ENCODE data around the gene MTMR1.

- TF ChIP-seq TSHZ2 (CRISPR knock-in tag; IDR thresholded peaks at IDR 0.05) = no peak
- TF ChIP-seq ARNTL (CRISPR knock-in tag; IDR thresholded peaks at IDR 0.05; ENCODE audit: borderline replicate concordance, low read depth) = no peak
- TF ChIP-seq SNAI2 (CRISPR knock-in tag; IDR thresholded peaks at IDR 0.05) = no peak
- no peak for TF ChIP-seq ZNF8 (CRISPR knock-in tag; IDR thresholded peaks at IDR 0.05)
- no peak for TF ChIP-seq TCF4 (CRISPR knock-in tag; IDR thresholded peaks at IDR 0.05; ENCODE audit: borderline replicate concordance)
- no peak for TF ChIP-seq ZFP30 (CRISPR knock-in tag; IDR thresholded peaks at IDR 0.05)
- no peak for TF ChIP-seq PATZ1 (CRISPR knock-in tag; IDR thresholded peaks at IDR 0.05; ENCODE audit: borderline replicate concordance)
- no peak for TF ChIP-seq TOX (CRISPR knock-in tag; IDR thresholded peaks at IDR 0.05; ENCODE audit: borderline replicate concordance)
- no peak for TF ChIP-seq ZNF70 (CRISPR knock-in tag; IDR thresholded peaks at IDR 0.05)
- no peak for TF ChIP-seq POU6F1 (CRISPR knock-in tag; IDR thresholded peaks at IDR 0.05; ENCODE audit: borderline replicate concordance, low read depth)
These were observed 69.3 kb downstream of the MTMR1 start for GRCh38 chrX:150762258-150763165.
